ENCODE measurements around the gene SLC9B2.

Gene SLC9B2

DNA sequence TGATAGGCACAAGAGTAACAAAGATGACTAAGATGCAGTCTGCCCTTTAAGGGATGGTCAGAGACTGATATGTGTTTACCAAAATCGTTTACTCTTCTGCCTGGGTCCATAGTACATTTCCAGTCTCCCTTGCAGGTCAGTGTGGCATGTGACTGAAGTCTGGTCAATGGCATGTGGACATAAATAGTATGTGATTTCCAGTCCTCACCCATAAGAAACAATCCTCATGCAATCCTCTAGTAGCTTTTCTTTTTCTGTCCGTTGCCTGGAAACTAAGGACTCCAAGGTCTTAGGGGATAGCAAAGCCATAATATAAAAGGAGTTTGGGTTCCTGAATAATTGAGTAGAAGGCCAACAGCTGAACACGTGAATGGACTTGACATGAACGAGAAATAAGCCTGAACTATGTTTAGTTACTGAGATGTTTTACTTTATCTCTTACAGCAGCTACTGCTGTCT is 1.1 kb downstream of the SLC9B2 start:
- DNase-seq = no peak

DNA sequence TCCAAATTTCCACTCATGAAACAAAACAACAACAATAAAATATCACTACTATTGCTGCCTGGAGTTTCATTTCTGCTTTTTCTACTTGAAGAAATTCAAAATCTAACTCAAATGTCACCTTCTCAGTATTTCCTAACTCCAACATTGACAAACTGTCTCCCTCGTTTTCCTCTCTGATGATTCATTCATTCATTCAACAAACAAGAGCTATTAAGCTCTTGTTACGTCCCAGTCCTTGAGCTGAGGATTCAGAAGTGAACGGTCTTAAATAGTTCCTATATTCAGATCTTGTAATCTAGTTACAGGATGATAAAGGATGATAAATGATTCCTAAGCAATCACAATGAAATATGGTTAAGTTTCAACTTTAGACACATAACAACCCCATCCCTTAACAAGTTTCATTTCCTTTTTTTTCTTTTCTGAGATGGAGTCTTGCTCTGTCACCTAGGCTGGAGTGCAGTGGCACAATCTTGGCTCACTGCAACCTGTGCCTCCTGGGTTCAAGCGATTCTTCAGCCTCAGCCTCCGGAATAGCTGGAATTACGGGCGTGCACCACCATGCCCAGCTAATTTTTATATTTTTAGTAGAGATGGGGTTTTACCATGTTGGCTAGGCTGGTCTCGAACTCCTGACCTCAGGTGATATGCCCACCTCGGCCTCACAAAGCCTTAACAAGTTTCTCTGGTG is 1.7 kb downstream of the SLC9B2 start:
- no peak for DNase-seq

DNA sequence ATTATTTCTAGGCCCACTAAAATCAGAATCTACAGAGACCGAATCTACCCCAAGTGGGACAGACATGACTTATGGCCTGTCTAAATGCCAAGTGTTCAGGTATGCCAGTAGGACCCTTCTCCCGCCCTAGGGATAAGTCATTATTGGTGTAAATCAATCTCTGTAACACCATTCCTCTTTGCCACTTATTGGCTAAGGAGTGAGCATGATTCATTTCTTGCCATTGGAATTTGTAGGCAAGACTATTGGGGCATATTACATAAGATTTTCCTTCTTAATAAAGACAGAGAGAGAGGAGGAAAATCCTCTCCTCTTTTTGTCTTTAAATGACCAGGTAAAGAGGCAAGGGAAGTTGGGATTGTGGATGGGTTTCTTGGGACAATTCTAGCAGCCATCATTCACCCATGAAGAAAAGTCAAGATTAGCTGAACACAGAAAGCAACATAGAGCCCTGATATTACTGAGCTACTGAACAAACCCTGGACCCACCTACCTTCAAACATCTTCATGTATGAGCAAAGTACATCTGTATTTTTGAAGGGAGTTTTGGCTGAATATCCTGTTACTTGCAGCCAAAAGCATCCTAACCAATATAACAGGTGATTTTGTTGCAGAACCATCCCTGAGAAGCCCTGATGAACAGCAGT is 2.6 kb downstream of the SLC9B2 start:
- DNase-seq = no peak

DNA sequence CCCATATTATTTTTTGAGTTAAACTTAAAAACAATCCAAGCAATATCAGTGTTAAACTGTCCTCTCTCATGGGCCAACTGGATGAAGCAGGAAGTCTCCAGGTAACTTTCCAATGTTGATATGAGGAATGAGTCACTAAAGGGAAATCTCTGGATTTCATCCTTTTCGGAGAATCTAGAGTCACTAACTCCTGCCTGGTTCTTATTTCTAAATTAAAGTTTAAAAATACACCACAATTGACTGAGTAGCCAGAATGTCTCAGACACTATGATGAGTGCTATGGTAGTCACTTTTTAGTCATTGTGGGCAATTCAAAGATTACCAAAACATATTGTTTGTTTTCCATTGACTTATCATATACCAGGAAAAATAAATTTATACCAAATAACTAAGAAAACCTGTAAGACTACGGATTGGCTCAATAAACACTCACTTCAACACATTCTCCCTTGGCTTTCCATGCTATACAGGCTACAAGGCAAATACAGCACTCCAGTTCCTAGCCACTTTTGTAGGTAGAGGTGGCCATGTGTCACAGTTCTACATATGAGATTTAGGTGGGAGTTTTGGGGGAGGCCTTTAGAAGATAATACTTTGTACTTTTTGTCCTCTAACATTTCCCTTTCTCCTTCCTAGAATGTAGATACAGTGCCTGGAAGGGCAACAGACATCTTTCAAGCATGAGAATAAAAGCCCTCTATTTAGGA is 8.6 kb downstream of the SLC9B2 start:
- DNase-seq = no peak

DNA sequence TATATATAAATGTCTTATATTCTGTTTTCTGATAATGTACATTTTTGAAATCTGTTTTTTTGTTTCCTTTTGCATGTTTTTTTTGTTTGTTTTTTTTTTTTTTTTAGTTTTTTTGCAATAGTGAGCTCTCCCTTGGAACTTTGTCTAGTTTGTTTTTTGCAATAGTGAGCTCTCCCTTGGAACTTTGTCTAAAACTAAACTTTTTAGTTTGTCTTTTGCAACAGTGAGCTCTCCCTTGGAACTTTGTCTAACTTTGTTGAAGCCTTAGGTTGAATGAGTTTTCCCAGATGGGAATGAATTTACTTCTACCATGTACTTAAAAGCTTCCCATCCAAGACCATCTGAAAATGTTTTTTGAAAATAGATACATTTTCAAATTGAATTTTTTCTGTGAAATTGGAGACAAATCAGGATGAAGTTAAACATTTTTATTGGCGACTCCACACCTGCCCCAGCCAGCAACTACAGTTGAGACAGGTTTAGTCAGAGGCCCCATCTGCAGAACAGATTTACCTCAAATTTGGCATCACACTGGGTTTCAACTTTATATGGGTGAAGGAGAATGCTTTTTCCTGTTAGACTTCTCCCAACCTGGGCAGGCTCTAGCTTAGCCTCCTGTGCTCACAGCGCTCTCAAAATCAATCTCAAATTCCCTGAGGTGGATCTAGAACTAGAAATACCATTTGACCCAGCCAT is 16.0 kb downstream of the SLC9B2 start:
- DNase-seq = no peak

DNA sequence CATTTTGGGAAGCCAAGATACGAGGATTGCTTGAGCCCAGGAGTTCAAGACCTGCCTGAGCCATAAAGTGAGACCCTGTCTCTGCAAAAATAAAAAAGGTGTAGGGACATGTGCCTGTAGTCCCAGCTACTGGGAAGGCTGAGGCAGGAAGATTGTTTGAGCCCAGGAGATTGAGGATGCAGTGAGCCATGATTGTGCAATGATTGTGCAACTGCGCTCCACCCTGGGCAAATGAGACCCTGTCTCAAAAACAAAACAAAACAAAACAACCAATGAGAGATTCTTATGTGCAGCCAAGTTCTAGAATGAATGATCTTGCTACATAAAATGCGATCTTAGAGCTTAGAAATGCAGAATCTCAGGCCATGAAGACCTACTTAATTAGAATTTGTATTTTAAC is 22.5 kb downstream of the SLC9B2 start:
- DNase-seq = no peak

DNA sequence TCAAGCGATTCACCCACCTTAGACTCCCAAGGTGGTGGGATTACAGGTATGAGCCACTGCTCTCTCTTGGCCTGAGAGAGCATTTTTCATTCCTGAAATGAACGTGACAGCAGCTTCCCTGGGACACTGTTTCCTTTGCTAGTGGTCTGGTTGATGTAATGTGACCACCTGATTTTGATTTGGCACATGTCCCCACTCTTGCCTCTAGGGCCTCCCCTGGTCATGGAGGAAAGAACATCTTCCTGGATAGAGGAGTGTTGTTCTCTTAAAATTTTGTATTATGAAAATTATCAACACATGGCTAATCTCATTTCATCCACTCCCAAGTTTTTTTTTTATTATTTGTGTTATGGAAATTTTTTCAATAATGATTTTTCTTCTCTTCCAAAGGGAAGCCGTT is 23.8 kb downstream of the SLC9B2 start:
- DNase-seq = no peak

DNA sequence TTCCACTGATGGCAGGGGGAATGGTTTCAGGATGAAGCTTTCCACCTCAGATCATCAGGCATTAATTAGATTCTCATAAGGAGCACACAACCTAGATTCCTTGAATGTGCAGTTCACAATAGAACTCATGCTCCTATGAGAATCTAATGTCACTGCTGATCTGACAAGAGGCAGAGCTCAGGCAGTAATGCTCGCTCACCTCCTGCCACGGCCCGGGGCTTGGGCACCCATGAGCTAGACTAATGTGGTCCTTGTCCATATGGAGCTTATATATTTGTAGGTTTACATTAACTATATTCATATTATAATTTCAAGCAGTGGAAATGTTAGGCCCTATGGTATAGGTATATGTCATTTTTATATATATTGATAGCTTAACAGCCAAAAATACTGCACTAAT is 24.4 kb downstream of the SLC9B2 start:
- DNase-seq = no peak

DNA sequence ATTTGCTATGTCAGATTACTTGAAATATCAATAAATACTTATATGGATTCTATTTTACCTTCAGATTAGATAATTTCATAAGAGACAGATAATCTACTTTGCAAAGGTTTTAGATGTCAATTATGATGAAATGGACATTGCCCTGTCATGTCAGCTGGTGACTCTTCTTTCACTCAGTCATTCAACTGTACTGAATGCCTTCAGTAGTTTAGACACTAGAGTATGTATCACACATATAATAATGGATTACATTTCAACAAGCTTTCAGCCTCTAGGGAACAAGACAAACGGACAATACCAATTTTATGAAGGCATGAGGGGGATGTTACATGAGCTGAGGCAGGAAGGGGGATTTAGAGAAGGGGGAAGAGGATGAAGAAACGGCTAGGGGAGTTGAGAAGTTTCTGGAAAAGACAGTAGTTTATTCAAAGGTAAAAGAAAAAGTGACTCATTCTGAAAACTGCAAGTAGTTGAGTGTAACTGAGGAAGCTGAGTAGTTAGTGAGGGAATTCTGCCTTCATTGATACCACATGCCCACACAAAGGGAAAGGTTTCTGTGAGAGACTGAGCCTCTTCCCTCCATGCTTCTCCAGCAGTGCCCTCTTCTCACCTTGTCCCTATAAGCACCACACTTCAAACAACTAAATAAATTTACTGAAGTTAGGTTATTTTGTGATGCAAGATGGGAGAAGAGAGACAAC is 25.7 kb downstream of the SLC9B2 start:
- no peak for DNase-seq

DNA sequence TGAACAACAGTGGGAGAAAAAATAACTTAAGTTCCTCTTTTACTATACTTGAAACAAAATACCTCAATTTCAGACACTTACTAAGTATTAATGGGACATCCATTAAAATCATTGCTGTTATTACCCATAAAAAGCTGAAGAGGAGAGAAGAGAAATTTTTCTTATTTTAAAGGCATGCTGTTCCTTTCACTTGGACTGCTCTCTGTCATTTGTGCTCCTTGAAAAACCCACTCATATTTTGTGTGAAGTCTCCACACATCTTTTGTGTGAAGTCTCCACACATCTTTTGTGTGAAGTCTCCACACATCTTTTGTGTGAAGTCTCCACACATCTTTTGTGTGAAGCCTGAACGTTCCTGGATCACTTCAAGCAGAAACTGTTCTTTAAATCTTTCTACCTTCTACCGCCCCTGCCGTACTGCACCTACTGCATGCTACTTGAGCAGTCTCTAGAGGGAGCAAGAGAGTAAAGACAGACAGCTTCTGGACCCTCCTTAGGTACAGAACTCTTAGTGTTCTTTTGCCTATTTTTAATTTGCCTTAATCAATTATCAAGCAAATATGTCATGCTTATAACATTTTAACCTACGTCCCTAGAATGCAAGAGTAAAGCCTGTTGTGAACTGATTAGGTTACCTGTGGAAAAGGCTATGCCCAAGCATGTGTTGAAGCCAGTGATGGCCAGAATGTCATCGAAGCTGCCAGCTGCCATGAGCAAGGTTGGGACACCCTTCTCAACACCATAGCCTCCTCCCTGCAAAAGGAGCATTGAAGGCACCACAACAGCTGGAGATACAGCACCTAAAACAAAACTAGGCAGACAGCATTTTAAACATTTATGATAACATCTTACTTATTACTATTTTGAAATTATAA is 29.9 kb downstream of the SLC9B2 start:
- no peak for DNase-seq

DNA sequence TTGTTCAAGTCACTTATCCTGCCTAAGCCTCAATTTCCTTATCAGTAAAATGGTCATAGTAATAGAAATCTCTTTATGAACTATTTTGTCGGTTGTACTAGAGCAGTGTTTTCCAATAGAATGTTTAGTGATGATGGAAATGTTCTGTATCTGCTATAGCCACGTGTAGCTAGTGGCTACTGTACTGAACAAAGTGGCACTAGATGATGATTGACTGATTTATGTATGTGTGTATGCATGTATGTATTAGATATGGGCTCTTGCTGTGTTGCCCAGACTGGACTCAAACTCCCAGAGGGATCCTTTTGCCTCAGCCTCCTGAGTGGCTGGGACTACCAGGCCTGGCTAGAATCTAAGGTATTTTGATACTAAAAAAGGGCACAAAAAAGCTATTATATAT is 32.4 kb downstream of the SLC9B2 start:
- no peak for DNase-seq

DNA sequence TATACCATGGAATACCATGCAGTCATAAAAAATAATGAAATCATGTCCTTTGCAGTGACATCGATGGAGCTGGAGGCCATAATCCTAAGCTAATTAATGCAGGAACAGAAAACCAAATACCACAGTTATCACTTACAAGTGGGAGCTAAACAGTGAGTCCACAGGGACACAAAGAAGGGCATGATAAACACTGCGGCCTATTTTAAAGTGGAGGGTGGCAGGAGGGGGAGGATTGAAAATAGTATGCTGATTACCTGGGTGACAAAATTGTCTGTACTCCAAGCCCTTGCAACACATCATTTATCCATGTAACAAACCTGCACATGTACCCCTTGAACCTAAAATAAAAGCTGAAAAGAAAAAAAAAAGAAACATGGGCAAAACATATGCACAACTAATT is 40.4 kb downstream of the SLC9B2 start:
- no peak for DNase-seq

DNA sequence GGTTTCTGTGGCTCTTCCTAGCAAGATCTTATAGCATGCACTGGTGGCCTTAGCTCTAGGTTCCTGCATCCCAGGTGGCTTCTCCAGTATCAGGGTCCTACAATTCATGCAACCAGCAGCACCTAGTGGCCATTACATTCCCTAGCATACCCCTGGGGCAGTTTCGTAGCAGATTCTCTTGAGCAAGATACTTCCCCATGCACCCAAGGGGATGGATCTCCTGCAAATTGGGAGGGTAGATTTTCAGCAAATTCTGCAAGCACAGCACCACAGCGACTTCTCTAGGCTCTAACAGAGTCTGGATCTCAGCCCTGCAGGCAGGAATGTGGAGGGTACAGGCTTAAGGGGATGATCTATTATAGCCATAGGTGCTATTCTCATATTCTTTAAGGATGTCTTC is 44.0 kb downstream of the SLC9B2 start:
- peak; percentile 3 for DNase-seq

DNA sequence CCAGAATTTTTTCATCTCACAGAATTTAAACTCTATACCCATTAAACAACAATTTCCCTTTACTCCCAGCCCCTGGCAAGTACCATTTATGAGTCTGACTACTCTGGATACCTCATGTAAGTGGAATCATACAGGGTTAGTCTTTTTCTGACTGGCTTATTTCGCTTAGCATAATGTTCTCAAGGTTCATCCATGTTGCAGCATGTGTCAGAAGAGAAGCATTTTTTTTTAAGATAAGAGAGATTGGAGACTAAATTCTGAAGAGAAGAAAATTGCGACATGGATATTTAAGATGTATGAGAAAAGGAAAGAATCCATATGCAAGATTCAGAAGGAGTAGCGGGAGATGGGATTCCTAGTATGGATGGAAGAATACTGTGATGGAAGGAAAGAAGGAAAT is 45.8 kb downstream of the SLC9B2 start:
- DNase-seq = no peak

DNA sequence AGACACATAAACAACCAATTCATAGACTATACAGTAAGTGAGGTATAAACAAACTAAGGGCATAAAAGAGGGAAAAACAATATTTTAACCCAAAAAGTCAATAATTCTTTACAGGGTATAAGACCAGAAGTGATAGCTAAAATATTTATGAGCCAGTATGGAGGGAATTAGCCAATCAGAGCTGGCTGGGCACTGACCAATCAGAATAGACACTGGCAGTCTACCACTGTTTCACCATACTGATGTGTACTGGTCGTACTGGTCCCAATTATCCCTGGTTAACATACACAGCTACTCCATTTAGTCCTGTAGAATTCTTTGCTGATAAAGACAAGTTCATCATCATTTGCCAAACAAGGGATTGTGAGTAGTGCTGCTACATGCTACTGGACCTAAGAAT is 47.3 kb downstream of the SLC9B2 start:
- no peak for DNase-seq

DNA sequence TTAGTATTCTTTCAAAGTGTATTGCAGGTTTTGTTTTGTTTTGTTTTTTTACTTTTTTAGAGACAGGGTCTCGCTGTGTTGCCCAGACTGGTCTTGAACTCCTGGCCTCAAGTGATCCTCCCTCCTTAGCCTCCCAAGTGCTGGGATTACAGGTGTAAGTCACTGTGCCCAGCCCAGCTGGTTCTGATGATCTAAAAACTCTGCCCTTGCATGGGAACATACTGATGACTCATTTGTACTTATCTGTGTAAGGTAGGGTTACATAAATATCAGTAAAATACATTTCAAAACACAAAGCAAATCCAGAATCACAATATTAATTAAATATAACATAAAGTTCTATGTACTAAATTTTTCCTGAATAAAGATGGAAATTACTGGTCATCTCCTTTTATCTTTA is 49.7 kb downstream of the SLC9B2 start:
- DNase-seq = no peak

DNA sequence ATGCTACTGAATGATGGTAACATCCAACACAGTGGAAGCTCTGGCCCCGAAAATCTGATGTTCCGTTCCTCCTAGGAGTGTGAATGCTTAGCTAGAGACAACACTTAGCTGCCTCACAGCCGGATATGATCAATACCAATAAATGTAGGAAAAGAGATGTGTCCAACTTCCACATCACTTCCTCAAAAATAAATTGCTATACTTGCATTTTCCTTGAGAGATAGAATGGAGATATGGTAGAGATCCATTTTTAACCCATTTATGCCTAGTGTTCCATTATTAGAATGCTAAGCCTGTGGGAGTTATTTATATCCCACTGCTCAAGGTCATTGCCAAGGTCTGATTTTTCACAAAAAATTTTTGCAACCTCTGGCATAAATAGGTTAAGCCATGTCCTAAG is 51.6 kb downstream of the SLC9B2 start:
- DNase-seq = no peak

DNA sequence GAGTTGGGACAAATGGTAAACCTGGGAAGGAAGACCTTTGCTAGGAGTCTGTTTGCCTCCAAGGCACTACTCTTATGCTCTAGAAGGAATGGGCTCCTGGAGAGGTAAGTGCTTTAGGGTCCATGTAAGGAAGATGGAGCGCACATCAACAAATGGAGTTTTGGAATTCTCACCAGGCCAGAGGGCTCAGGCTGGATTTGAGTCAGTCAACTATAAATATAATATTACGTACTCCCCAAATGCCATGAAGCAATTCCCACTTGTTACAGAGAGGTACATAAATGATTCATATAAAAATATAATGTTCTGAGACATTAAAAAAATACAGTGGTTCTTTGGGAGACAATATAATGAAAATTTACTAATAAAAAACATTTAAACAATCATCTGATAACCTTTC is 55.4 kb downstream of the SLC9B2 start:
- DNase-seq = no peak

DNA sequence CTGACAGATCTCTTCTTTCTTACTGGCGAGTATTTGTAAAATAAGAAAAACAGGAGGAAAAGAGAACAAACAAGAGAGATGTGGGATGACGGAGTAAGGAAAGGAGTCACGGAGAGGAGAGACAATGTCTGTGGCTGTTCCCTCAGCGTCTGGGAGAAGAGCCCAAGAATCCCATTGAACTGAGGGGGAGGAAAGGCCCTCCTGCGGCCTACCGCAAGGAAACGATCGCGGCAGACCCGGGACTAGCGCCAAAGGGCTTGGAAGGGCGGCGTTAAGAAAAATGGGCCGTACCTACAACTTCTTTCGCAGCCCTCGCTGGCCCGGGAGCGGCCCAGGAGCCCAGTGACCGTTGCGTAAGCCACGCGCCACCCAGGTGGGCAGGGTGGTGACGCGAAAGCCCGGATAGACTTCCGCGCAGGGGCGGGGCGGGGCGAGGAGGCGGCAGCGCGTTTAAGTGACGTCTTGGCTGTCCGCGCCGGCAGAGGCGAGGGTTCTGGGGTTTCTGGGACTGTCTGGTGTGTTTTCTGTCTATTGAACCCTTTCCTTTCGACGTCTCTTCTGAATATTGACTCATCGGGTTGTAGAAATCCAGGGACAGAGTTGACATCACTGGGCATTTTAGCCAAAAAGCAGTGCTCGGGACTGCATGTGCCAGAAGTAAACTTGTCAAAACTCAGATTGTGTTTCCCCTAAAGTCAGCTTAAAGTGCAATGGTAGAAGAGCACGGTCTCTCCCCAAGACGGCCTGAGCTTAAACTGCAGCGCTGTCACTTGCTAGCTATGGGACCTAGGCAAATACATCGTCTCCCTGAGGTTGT is 57.0 kb downstream of the SLC9B2 start, which contains the start of gene SLC9B1:
Gene SLC9B1 (minus strand): TSS at position 398 of the 817 bp plus-strand sequence. CDS start 27,994 bp downstream, outside the sequence.
- DNase-seq = peak; percentile 92

DNA sequence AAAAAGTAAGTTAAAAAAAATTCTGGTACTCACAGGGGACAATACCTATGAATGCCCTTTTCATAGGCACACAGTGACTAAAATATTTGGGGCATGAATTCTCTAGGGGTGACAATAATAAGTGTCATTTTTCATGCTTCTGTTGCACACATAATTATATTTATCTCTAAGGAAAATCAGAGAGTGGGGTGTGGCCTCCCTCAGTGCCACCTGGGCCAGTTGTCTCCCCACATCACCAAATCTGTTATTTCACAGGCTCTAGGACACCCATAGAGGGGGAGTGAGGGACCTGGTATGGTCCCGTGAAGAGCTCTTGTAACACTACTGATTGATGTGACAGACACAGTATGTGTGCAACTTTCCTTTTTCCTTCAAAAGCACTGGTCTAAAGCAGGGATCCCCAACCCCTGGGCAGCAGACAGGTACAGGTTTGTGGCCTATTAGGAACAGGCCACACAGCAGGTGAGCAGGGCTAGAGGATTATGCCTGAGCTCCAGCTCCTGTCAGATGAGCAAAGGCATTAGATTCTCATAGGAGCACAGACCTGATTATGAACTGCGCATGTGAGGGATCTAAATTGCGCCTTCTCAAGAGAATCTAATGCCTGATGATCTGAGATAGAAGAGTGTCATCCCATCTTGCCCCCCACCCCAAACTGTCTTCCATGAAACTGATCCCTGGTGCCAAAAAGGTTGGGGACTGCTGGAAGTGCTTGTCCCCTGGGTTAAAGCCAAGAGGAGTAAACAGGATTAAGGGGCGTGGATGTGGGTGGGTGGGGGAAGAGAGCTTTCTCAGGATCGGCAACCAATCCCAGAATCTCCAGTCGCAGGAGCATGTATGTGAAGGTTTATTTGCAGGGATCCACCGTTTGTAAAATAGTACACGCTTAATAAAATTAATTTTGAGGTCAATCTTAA is 57.9 kb downstream of the SLC9B2 start:
- peak; percentile 19 for DNase-seq

Measured in NCI-H2029 (cell line).